A549 (cell line): ENCODE measurements around the gene MBD3. TPM values are rescaled to one million over a fixed set of nuclear protein-coding genes. Genes with fewer than 3 reads are reported as not detected.
"Not testable (repeated sequence)": the region's sequence is repeated elsewhere in the genome, so short reads cannot be mapped to it uniquely, and the experiment has no call there.

ENCODE experiments used
- ATAC-seq, 2 experiments: fragments of 200-7000 bp in 1 of 2; fragments of >200 bp in 1 of 2; cut with Nextera tagmentation in 1 of 2; cut with Tn5 transposase in 1 of 2; 3 replicates each; pipeline versions ENCODE4 v1.8.0 to v1.9.1; 2018 to 2020; ENCODE audit warnings: mild to moderate bottlenecking in 1 of 2, moderate library complexity in 1 of 2
- CTCF ChIA-PET: fragments of 300-600 bp; sonication (Branson Sonifier 250); formaldehyde crosslinking; extraction: SDS; loops from one replicate; lab custom pipeline; 2021; ENCODE audit warnings: antibody characterized with exemption, inconsistent platforms; lab: Yijun Ruan, JAX
- POLR2A ChIA-PET: fragments of 350-600 bp; formaldehyde crosslinking; extraction: SDS; loops from one replicate; lab custom pipeline; 2021; ENCODE audit warnings: antibody characterized with exemption, inconsistent platforms; lab: Yijun Ruan, JAX
- DNase-seq, 2 experiments: peaks; one replicate each; pipeline versions ENCODE4 v3.0.0 to v3.0.0-alpha.2; 2011 to 2016; ENCODE audit warnings: low read depth in 1 of 2, low spot score in 1 of 2
- FAIRE-seq: peaks from 2 replicates; lab custom pipeline; 2011; peaks lifted over from hg19 to GRCh38; lab: Jason Lieb, UNC
- H3K27ac ChIP-seq, 2 experiments: fragments of >200 bp; sonication (Bioruptor Twin); formaldehyde crosslinking; 3 replicates each; pipeline ENCODE4 v1.5.1; 2016 to 2017
- H3K4me1 ChIP-seq: fragments of >200 bp; sonication (Bioruptor Twin); formaldehyde crosslinking; 3 replicates; pipeline ENCODE4 v1.6.1; 2016
- H3K4me2 ChIP-seq: fragments of >200 bp; sonication (Bioruptor Twin); formaldehyde crosslinking; 3 replicates; pipeline ENCODE4 v1.6.1; 2016
- H3K4me3 ChIP-seq: fragments of >200 bp; sonication (Bioruptor Twin); formaldehyde crosslinking; 3 replicates; pipeline ENCODE4 v1.5.1; 2016
- H3K9me3 ChIP-seq: fragments of >200 bp; sonication (Bioruptor Twin); formaldehyde crosslinking; 3 replicates; pipeline ENCODE4 v1.6.1; 2016
- BHLHE40 ChIP-seq: IDR thresholded peaks from 2 replicates; pipeline ENCODE4 v1.6.1; 2012; ENCODE audit warnings: low read depth, low read length, inconsistent platforms
- CBX2 ChIP-seq: fragments of 200-600 bp; sonication (generic); IDR thresholded peaks from 2 replicates; pipeline ENCODE4 v1.6.1; 2016; ENCODE audit warnings: low read depth, mild to moderate bottlenecking, borderline replicate concordance
- EP300 ChIP-seq, 2 experiments: fragments of >200 bp; sonication (Bioruptor Twin); formaldehyde crosslinking; IDR thresholded peaks; 2 replicates in 1 of 2; 3 replicates in 1 of 2; pipeline ENCODE4 v1.6.1; 2016 to 2017
- FOXS1 ChIP-seq: fragments of 250-450 bp; sonication (Bioruptor Pico); IDR thresholded peaks from 2 replicates; pipeline ENCODE4 v1.5.0; 2020; ENCODE audit warnings: mild to moderate bottlenecking, moderate library complexity
- HDAC2 ChIP-seq: fragments of 200-600 bp; sonication (generic); IDR thresholded peaks from 2 replicates; pipeline ENCODE4 v1.6.1; 2016
- HOXB5 ChIP-seq: fragments of 250-450 bp; sonication (Bioruptor Pico); IDR thresholded peaks from 2 replicates; pipeline ENCODE4 v1.5.0; 2020; ENCODE audit warnings: mild to moderate bottlenecking, moderate library complexity
- JUN ChIP-seq, 2 experiments: fragments of >200 bp; sonication (Bioruptor Twin); formaldehyde crosslinking; IDR thresholded peaks; 2 replicates in 1 of 2; 3 replicates in 1 of 2; pipeline ENCODE4 v1.6.1; 2016 to 2017
- JUNB ChIP-seq: fragments of >200 bp; sonication (Bioruptor Twin); formaldehyde crosslinking; IDR thresholded peaks from 2 replicates; pipeline ENCODE4 v1.6.1; 2016
- POLR2AphosphoS2 ChIP-seq: conservative IDR thresholded peaks from 2 replicates; pipeline ENCODE4 v1.6.1; 2012; ENCODE audit warnings: low read length, improper control_type of control experiment, inconsistent platforms
- RCOR1 ChIP-seq: fragments of 150-350 bp; IDR thresholded peaks from 2 replicates; pipeline ENCODE4 v1.6.1; 2014; ENCODE audit warnings: antibody characterized with exemption, low read length, low read depth
- SMC3 ChIP-seq: fragments of >200 bp; sonication (Bioruptor Twin); formaldehyde crosslinking; IDR thresholded peaks from 3 replicates; pipeline ENCODE4 v1.6.1; 2018; ENCODE audit warnings: inconsistent platforms
- SREBF2 ChIP-seq: fragments of 450-650 bp; IDR thresholded peaks from 2 replicates; pipeline ENCODE4 v1.6.1; 2014; ENCODE audit warnings: mild to moderate bottlenecking, moderate library complexity
- TFCP2L1 ChIP-seq: fragments of 250-450 bp; sonication (Bioruptor Pico); IDR thresholded peaks from 2 replicates; pipeline ENCODE4 v1.5.0; 2021; ENCODE audit warnings: mild to moderate bottlenecking
- ZSCAN20 ChIP-seq: fragments of 250-450 bp; sonication (Bioruptor Pico); IDR thresholded peaks from 2 replicates; pipeline ENCODE4 v1.8.0; 2022; ENCODE audit warnings: mild to moderate bottlenecking, moderate library complexity
- WGBS: methylation state at CpG from one replicate; pipeline ENCODE4 v1.1.6; 2017; ENCODE audit errors: missing lambda C conversion rate; 5-methylcytosine and 5-hydroxymethylcytosine counted together
- polyA plus RNA-seq, 4 experiments: library from polyadenylated mRNA; depleted of rRNA in 3 of 4; stranded (reverse); fragments of >200 nt; fragmentation: RNase III in 1 of 4; extraction: RNeasy Plus Mini Kit Qiagen cat#74134 plus additional on column Dnase treatment in 1 of 4; gene quantifications; 2 replicates in 3 of 4; 3 replicates in 1 of 4; pipeline ENCODE4 v1.2.3, GENCODE V29; 2011 to 2017
- TF ChIP-seq, protein P1 (sequence below): fragments of >200 bp; sonication (Bioruptor Twin); formaldehyde crosslinking; IDR thresholded peaks from 2 replicates; pipeline ENCODE4 v1.6.1; 2016
- TF ChIP-seq, protein P2 (sequence below): fragments of >200 bp; sonication (Bioruptor Twin); formaldehyde crosslinking; IDR thresholded peaks from 3 replicates; pipeline ENCODE4 v1.5.1; 2016
- TF ChIP-seq, protein P3 (sequence below): IDR thresholded peaks from 2 replicates; pipeline ENCODE4 v1.6.1; 2012; ENCODE audit warnings: low read depth, borderline replicate concordance
- TF ChIP-seq, protein P4 (sequence below): fragments of >200 bp; sonication (Bioruptor Twin); formaldehyde crosslinking; IDR thresholded peaks from 3 replicates; pipeline ENCODE4 v1.6.1; 2016
- TF ChIP-seq, protein P5 (sequence below): IDR thresholded peaks from 2 replicates; pipeline ENCODE4 v1.6.1; 2012
- TF ChIP-seq, protein P6 (sequence below): IDR thresholded peaks from 2 replicates; pipeline ENCODE4 v1.6.1; 2012
- TF ChIP-seq, protein P7 (sequence below): fragments of 250-450 bp; sonication (Bioruptor Pico); IDR thresholded peaks from 2 replicates; pipeline ENCODE4 v1.5.0; 2021; ENCODE audit warnings: mild to moderate bottlenecking, moderate library complexity, borderline replicate concordance

Gene MBD3
- polyA plus RNA-seq, 2 of the 4 experiments (the other 2 are of a cell fraction), result 22.7 to 41.4 TPM

DNA sequence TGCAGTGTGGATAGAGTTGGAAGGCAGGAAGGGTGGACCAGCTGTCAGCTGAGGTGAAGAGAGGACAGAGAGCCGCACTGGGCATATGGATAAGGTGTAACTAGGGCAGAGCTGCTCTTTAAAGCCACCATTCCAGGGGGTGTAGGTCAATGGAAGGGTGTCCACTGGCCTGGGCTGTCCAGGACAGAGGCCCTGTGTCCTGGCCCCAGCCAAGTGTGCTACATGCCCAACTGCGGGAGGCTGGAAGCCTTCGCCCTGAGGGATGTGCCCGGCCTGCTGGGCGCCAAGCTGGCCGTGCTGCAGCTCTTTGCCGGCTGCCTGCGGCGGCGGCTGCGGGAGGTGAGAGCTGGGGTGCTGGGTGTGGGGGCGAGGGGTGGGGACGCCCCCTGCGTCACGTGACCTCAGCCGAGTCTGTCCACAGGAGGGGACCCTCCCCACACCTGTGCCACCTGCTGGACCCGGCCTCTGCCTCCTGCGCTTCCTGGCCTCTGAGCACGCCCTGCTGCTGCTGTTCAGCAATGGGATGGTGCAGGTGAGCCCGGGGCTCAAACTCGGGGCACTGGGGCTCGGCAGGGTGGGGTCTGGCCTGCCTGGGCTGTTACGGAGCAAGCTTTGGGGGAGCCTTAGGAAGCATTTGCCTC is 59.0 kb downstream of the MBD3 start:
- Histone ChIP-seq H3K27ac (no peak overlapping the region), H3K4me3 (no peak overlapping the region), H3K9me3 (0 out of 3 replicates have a peak, but pooled peaks cover 3% of the 10 kb centered on the region), H3K4me2 (no peak overlapping the region), H3K4me1 (no peaks in the 10 kb centered on the region)
- ChIA-PET POLR2A (no interaction called here), CTCF (interaction anchor here (1.0 to 3.4 kb wide), 3 partner anchors 8 to 33 kb away, joined by 3 to 19 read pairs (median 6); no protein-coding TSS in a partner anchor)
- WGBS, result 75% methylated on average over 4 of the region's 23 CpGs
- TF ChIP-seq, protein P1, sequence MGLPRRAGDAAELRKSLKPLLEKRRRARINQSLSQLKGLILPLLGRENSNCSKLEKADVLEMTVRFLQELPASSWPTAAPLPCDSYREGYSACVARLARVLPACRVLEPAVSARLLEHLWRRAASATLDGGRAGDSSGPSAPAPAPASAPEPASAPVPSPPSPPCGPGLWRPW, result no peak
- TF ChIP-seq JUN (IDR thresholded peaks at IDR 0.05) (no peak), JUNB (no peak), TFCP2L1 (no peak), POLR2AphosphoS2 (no peak), HOXB5 (no peak), CBX2 (no peak), RCOR1 (no peak), FOXS1 (CRISPR knock-in tag) (no peak)
- TF ChIP-seq, protein P2, sequence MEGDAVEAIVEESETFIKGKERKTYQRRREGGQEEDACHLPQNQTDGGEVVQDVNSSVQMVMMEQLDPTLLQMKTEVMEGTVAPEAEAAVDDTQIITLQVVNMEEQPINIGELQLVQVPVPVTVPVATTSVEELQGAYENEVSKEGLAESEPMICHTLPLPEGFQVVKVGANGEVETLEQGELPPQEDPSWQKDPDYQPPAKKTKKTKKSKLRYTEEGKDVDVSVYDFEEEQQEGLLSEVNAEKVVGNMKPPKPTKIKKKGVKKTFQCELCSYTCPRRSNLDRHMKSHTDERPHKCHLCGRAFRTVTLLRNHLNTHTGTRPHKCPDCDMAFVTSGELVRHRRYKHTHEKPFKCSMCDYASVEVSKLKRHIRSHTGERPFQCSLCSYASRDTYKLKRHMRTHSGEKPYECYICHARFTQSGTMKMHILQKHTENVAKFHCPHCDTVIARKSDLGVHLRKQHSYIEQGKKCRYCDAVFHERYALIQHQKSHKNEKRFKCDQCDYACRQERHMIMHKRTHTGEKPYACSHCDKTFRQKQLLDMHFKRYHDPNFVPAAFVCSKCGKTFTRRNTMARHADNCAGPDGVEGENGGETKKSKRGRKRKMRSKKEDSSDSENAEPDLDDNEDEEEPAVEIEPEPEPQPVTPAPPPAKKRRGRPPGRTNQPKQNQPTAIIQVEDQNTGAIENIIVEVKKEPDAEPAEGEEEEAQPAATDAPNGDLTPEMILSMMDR, result no peak
- TF ChIP-seq, protein P3, sequence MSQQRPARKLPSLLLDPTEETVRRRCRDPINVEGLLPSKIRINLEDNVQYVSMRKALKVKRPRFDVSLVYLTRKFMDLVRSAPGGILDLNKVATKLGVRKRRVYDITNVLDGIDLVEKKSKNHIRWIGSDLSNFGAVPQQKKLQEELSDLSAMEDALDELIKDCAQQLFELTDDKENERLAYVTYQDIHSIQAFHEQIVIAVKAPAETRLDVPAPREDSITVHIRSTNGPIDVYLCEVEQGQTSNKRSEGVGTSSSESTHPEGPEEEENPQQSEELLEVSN, result no peak
- TF ChIP-seq, protein P4, sequence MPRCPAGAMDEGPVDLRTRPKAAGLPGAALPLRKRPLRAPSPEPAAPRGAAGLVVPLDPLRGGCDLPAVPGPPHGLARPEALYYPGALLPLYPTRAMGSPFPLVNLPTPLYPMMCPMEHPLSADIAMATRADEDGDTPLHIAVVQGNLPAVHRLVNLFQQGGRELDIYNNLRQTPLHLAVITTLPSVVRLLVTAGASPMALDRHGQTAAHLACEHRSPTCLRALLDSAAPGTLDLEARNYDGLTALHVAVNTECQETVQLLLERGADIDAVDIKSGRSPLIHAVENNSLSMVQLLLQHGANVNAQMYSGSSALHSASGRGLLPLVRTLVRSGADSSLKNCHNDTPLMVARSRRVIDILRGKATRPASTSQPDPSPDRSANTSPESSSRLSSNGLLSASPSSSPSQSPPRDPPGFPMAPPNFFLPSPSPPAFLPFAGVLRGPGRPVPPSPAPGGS, result no peak
- FAIRE-seq (no peak), DNase-seq (no peak), ATAC-seq (peak; percentile 44 to 49; a peak in 3 of 6 replicates)

DNA sequence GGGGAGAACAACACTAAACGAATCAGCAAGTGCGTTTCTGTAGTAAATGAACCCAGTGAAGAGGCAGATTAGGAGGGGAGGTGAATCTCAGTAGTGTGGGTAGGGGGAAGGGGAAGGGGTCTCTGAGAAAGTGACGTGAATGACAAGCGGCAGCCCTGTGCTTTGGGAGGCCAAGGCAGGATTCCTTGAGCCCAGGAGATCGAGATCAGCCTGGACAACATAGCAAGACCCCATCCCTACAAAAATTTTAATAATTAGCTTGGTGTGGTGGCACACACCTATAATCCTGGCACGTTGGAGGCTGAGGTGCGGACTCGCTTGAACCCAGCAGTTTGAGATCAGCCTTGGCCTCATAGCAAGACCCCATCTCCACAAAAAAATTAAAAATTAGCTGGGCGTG is 60.7 kb downstream of the MBD3 start:
- DNase-seq, result no peak
- CTCF ChIA-PET, result no interaction called here
- POLR2A ChIA-PET, result no interaction called here
- no peak for ATAC-seq
- Histone ChIP-seq H3K9me3 (0 out of 3 replicates have a peak, but pooled peaks cover 3% of the 10 kb centered on the region), H3K4me1 (no peaks in the 10 kb centered on the region), H3K4me3 (no peak overlapping the region), H3K4me2 (no peak overlapping the region), H3K27ac (no peak overlapping the region)
- WGBS, result 77% methylated on average over 9 of the region's 9 CpGs
- FAIRE-seq, result no peak
- TF ChIP-seq, protein P5, sequence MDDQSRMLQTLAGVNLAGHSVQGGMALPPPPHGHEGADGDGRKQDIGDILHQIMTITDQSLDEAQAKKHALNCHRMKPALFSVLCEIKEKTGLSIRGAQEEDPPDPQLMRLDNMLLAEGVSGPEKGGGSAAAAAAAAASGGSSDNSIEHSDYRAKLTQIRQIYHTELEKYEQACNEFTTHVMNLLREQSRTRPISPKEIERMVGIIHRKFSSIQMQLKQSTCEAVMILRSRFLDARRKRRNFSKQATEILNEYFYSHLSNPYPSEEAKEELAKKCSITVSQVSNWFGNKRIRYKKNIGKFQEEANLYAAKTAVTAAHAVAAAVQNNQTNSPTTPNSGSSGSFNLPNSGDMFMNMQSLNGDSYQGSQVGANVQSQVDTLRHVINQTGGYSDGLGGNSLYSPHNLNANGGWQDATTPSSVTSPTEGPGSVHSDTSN, result no peak
- TF ChIP-seq, protein P6, sequence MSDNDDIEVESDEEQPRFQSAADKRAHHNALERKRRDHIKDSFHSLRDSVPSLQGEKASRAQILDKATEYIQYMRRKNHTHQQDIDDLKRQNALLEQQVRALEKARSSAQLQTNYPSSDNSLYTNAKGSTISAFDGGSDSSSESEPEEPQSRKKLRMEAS, result no peak

DNA sequence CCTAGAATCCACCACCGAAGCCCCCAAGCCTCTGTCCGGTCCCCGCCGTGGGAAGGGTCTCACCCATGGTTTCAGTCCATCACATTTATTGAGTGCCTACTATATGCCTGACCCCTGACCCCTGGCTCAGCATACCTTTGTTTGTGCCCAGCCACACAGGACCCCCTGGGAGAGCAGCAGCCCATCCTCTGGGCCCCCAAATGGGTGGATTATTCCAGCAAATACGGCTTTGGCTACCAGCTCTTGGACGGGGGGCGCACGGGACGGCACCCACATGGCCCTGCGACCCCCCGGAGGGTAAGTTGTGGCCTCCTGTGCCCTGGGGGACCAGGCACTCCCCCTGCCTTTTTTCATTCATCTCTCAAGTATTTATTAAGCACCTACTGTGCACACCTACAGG is 61.1 kb downstream of the MBD3 start:
- FAIRE-seq (no peak), DNase-seq (no peak), ATAC-seq (no peak)
- WGBS, result 65% methylated on average over 7 of the region's 11 CpGs
- Histone ChIP-seq H3K4me2 (no peak overlapping the region), H3K4me1 (no peaks in the 10 kb centered on the region), H3K4me3 (no peak overlapping the region), H3K27ac (no peak overlapping the region), H3K9me3 (0 out of 3 replicates have a peak, but pooled peaks cover 3% of the 10 kb centered on the region)
- CTCF ChIA-PET, result interaction anchor here (1.4 kb wide), 1 partner anchor 295 kb away, joined by 3 read pairs; no protein-coding TSS in a partner anchor
- POLR2A ChIA-PET, result no interaction called here
- TF ChIP-seq SREBF2, result no peak
- no peak for TF ChIP-seq BHLHE40
- no peak for TF ChIP-seq SMC3
- TF ChIP-seq EP300 (IDR thresholded peaks at IDR 0.05), result no peak
- TF ChIP-seq, protein P7, sequence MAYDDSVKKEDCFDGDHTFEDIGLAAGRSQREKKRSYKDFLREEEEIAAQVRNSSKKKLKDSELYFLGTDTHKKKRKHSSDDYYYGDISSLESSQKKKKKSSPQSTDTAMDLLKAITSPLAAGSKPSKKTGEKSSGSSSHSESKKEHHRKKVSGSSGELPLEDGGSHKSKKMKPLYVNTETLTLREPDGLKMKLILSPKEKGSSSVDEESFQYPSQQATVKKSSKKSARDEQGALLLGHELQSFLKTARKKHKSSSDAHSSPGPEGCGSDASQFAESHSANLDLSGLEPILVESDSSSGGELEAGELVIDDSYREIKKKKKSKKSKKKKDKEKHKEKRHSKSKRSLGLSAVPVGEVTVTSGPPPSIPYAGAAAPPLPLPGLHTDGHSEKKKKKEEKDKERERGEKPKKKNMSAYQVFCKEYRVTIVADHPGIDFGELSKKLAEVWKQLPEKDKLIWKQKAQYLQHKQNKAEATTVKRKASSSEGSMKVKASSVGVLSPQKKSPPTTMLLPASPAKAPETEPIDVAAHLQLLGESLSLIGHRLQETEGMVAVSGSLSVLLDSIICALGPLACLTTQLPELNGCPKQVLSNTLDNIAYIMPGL (CRISPR knock-in tag), result no peak
- TF ChIP-seq ZSCAN20 (CRISPR knock-in tag), result no peak
- no peak for TF ChIP-seq HDAC2

DNA sequence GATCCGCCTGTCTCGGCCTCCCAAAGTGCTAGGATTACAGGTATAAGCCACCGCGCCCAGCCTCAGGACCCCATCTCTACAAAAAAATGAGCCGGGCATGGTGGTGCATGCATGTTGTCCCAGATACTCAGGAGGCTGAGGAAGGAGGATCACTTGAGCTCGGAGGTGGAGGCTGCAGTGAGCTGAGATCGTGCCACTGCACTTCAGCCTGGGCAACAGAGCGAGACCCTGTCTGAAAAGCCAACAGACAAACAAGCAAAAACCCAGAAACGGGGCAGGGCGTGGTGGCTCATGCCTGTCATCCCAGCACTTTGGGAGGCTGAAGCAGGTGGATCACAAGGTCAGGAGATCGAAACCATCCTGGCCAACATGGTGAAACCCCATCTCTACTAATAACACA is 61.8 kb downstream of the MBD3 start:
- H3K4me3 ChIP-seq, FAIRE-seq, H3K9me3 ChIP-seq, H3K4me2 ChIP-seq, DNase-seq, H3K4me1 ChIP-seq, ATAC-seq, POLR2A ChIA-PET, H3K27ac ChIP-seq: not testable (repeated sequence)
- 57% methylated on average over 8 of the region's 11 CpGs for WGBS
- CTCF ChIA-PET, result interaction anchor here (1.4 to 1.7 kb wide), 2 partner anchors 16 to 296 kb away, joined by 3 to 4 read pairs; no protein-coding TSS in a partner anchor
